HEK293T (cell line): ENCODE results near the gene PRPF19.

Experiments used
- SP1 ChIP-seq: fragments of 450-650 bp; IDR thresholded peaks from 2 replicates; pipeline ENCODE4 v1.6.1; 2017
- SUZ12 ChIP-seq: fragments of 450-650 bp; IDR thresholded peaks from 2 replicates; pipeline ENCODE4 v1.6.1; 2016; ENCODE audit warnings: mild to moderate bottlenecking

- no peak for TF ChIP-seq SP1
- no peak for TF ChIP-seq SUZ12
Measured at GRCh38 chr11:60870733-60871377, 35.5 kb downstream of the PRPF19 start.
